Measurements from ENCODE around the gene TMEM121B. TPM values are rescaled to one million over a fixed set of nuclear protein-coding genes. Genes with fewer than 3 reads are reported as not detected.

TMEM121B gene
- total RNA-seq (under 1 TPM; 0.68 to 0.87 TPM), polyA plus RNA-seq (under 1 TPM; 0.15 to 0.50 TPM)
- long read RNA-seq, donor 1, full-length matches to known transcripts: 1 of 1 reads
- long read RNA-seq, donor 1, partial matches to known transcripts: 0 of 1 reads
- long read RNA-seq, donor 1, other reads (novel, unspliced or antisense): 0 of 1 reads
- long read RNA-seq, donor 2: 0 reads

- ATAC-seq (ENCODE audit: low FRiP score): peak; percentile 44
- DNase-seq: peak; percentile 84 to 89
- Histone ChIP-seq H3K36me3 (ENCODE audit: control insufficient read depth in 1 of 2, insufficient read depth in 2 of 2, low read length in 1 of 2) (no peaks in the 10 kb centered on the region), H3K27ac (ENCODE audit: low read depth in 1 of 2, low read length in 2 of 2) (no peak within 1 kb of the TSS), H3K27me3 (ENCODE audit: control insufficient read depth in 1 of 2, insufficient read depth in 2 of 2, low read length in 1 of 2) (peaks cover 0 to 2% of the 10 kb centered on the region in 2 donors), H3K4me3 (ENCODE audit: low read length in 2 of 2) (peak within 1 kb of the TSS; percentile 9 to 52), H3K9me3 (ENCODE audit: control insufficient read depth, low read length) (no peaks in the 10 kb centered on the region), H3K4me1 (ENCODE audit: control insufficient read depth in 1 of 2, insufficient read depth in 2 of 2, low read length in 2 of 2) (no peaks in the 10 kb centered on the region)
- intact Hi-C loops (cut with DNase I): no loop called here
- 6 to 7% methylated on average over 44 to 69 of the region's 69 CpGs for WGBS, 2 donors
These were observed at the start of gene TMEM121B for GRCh38 chr22:17121233-17122195. Gene TMEM121B (minus strand): TSS chr22:17121360. CDS start chr22:17121127, 233 bp downstream.

DNA sequence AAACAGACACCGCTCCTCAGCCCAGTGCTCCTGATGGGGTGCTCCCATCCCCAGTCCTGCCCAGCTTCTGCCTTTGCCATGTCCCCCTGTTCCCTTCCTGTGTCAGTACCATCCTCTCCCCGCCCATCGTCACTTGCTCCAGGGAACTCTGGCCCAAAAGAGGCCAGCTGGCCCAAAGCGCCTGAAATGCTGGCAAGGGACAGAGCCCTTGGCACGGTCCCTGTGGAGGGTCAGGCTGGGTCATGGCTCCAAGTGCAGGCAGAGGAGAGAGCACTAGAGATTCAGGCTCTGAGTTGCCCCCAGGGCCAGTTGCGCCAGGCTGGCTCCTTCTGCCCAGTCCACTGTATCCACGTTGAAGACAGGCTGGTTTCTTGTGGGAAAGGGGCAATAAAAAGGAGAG lies 46.3 kb upstream of the TMEM121B start:
- no peaks in the 10 kb centered on the region for H3K9me3 ChIP-seq (ENCODE audit: control insufficient read depth, low read length)
- no peak overlapping the region for H3K4me3 ChIP-seq (ENCODE audit: low read length in 2 of 2)
- no peak overlapping the region for H3K27ac ChIP-seq (ENCODE audit: low read depth in 1 of 2, low read length in 2 of 2)
- 7% methylated on average over 7 of the region's 7 CpGs for WGBS, 2 donors
- DNase-seq (peak; percentile 3 to 86), ATAC-seq (ENCODE audit: low FRiP score) (no peak)
- no peaks in the 10 kb centered on the region for H3K36me3 ChIP-seq (ENCODE audit: control insufficient read depth in 1 of 2, insufficient read depth in 2 of 2, low read length in 1 of 2)
- intact Hi-C loops (cut with DNase I): no loop called here
- H3K27me3 ChIP-seq (ENCODE audit: control insufficient read depth in 1 of 2, insufficient read depth in 2 of 2, low read length in 1 of 2): no peaks in the 10 kb centered on the region
- H3K4me1 ChIP-seq (ENCODE audit: control insufficient read depth in 1 of 2, insufficient read depth in 2 of 2, low read length in 2 of 2): no peaks in the 10 kb centered on the region

- no peaks in the 10 kb centered on the region for H3K27me3 ChIP-seq (ENCODE audit: control insufficient read depth in 1 of 2, insufficient read depth in 2 of 2, low read length in 1 of 2)
- no peak for DNase-seq
- ATAC-seq (ENCODE audit: low FRiP score): no peak
- intact Hi-C loops (cut with DNase I): no loop called here
- no peak overlapping the region for H3K4me3 ChIP-seq (ENCODE audit: low read length in 2 of 2)
- H3K4me1 ChIP-seq (ENCODE audit: control insufficient read depth in 1 of 2, insufficient read depth in 2 of 2, low read length in 2 of 2): no peaks in the 10 kb centered on the region
- WGBS, 2 donors: 84 to 90% methylated on average over 3 of the region's 3 CpGs
- H3K36me3 ChIP-seq (ENCODE audit: control insufficient read depth in 1 of 2, insufficient read depth in 2 of 2, low read length in 1 of 2): no peaks in the 10 kb centered on the region
- no peaks in the 10 kb centered on the region for H3K9me3 ChIP-seq (ENCODE audit: control insufficient read depth, low read length)
- no peak overlapping the region for H3K27ac ChIP-seq (ENCODE audit: low read depth in 1 of 2, low read length in 2 of 2)
These were observed 43.3 kb upstream of the TMEM121B start for GRCh38 chr22:17164392-17165024.

GRCh38 chr22:17162731-17163130 lies 41.6 kb upstream of the TMEM121B start:
- H3K27ac ChIP-seq (ENCODE audit: low read depth in 1 of 2, low read length in 2 of 2): no peak overlapping the region
- intact Hi-C loops (cut with DNase I): no loop called here
- DNase-seq (peak in 1 of 2 donors; percentile 0), ATAC-seq (ENCODE audit: low FRiP score) (no peak)
- H3K4me1 ChIP-seq (ENCODE audit: control insufficient read depth in 1 of 2, insufficient read depth in 2 of 2, low read length in 2 of 2): no peaks in the 10 kb centered on the region
- 73 to 79% methylated on average over 8 of the region's 8 CpGs for WGBS, 2 donors
- no peaks in the 10 kb centered on the region for H3K9me3 ChIP-seq (ENCODE audit: control insufficient read depth, low read length)
- H3K36me3 ChIP-seq (ENCODE audit: control insufficient read depth in 1 of 2, insufficient read depth in 2 of 2, low read length in 1 of 2): no peaks in the 10 kb centered on the region
- no peak overlapping the region for H3K4me3 ChIP-seq (ENCODE audit: low read length in 2 of 2)
- no peaks in the 10 kb centered on the region for H3K27me3 ChIP-seq (ENCODE audit: control insufficient read depth in 1 of 2, insufficient read depth in 2 of 2, low read length in 1 of 2)

- no peak overlapping the region for H3K4me3 ChIP-seq (ENCODE audit: low read length in 2 of 2)
- H3K27me3 ChIP-seq (ENCODE audit: control insufficient read depth in 1 of 2, insufficient read depth in 2 of 2, low read length in 1 of 2): no peaks in the 10 kb centered on the region
- intact Hi-C loops (cut with DNase I): no loop called here
- no peaks in the 10 kb centered on the region for H3K36me3 ChIP-seq (ENCODE audit: control insufficient read depth in 1 of 2, insufficient read depth in 2 of 2, low read length in 1 of 2)
- no peaks in the 10 kb centered on the region for H3K9me3 ChIP-seq (ENCODE audit: control insufficient read depth, low read length)
- DNase-seq (peak in 1 of 2 donors; percentile 1), ATAC-seq (ENCODE audit: low FRiP score) (no peak)
- no peak overlapping the region for H3K27ac ChIP-seq (ENCODE audit: low read depth in 1 of 2, low read length in 2 of 2)
- WGBS, 2 donors: 93 to 99% methylated on average over 3 of the region's 3 CpGs
- no peaks in the 10 kb centered on the region for H3K4me1 ChIP-seq (ENCODE audit: control insufficient read depth in 1 of 2, insufficient read depth in 2 of 2, low read length in 2 of 2)
These were observed 40.8 kb upstream of the TMEM121B start for GRCh38 chr22:17161991-17162390.

- intact Hi-C loops (cut with DNase I): loop anchor here in 1 of 2 donors (2.0 kb wide), 1 partner anchor 75 kb away; the partner anchor contains the start of gene IL17RA
- ATAC-seq (ENCODE audit: low FRiP score) (peak; percentile 70), DNase-seq (peak; percentile 58 to 81)
- H3K27me3 ChIP-seq (ENCODE audit: control insufficient read depth in 1 of 2, insufficient read depth in 2 of 2, low read length in 1 of 2): no peaks in the 10 kb centered on the region
- peak overlapping the region in 1 of 2 donors; percentile 18 for H3K27ac ChIP-seq (ENCODE audit: low read depth in 1 of 2, low read length in 2 of 2)
- H3K9me3 ChIP-seq (ENCODE audit: control insufficient read depth, low read length): no peaks in the 10 kb centered on the region
- H3K4me3 ChIP-seq (ENCODE audit: low read length in 2 of 2): peak overlapping the region; percentile 48 to 77
- 9 to 11% methylated on average over 27 to 35 of the region's 35 CpGs for whole genome bisulfite sequencing, 2 donors
- no peaks in the 10 kb centered on the region for H3K36me3 ChIP-seq (ENCODE audit: control insufficient read depth in 1 of 2, insufficient read depth in 2 of 2, low read length in 1 of 2)
- no peaks in the 10 kb centered on the region for H3K4me1 ChIP-seq (ENCODE audit: control insufficient read depth in 1 of 2, insufficient read depth in 2 of 2, low read length in 2 of 2)
These were observed 38.4 kb upstream of the TMEM121B start for GRCh38 chr22:17159504-17159951.

- DNase-seq (peak; percentile 94 to 96), ATAC-seq (ENCODE audit: low FRiP score) (peak; percentile 95)
- H3K4me1 ChIP-seq (ENCODE audit: control insufficient read depth in 1 of 2, insufficient read depth in 2 of 2, low read length in 2 of 2): no peaks in the 10 kb centered on the region
- intact Hi-C loops (cut with DNase I): loop anchor here in 1 of 2 donors (2.0 kb wide), 1 partner anchor 74 kb away; the partner anchor contains the start of gene IL17RA
- WGBS, 2 donors: 0 to 1% methylated on average over 80 to 114 of the region's 114 CpGs
- no peaks in the 10 kb centered on the region for H3K27me3 ChIP-seq (ENCODE audit: control insufficient read depth in 1 of 2, insufficient read depth in 2 of 2, low read length in 1 of 2)
- H3K4me3 ChIP-seq (ENCODE audit: low read length in 2 of 2): peak within 1 kb of the TSS; percentile 48 to 77
- H3K36me3 ChIP-seq (ENCODE audit: control insufficient read depth in 1 of 2, insufficient read depth in 2 of 2, low read length in 1 of 2): no peaks in the 10 kb centered on the region
- no peaks in the 10 kb centered on the region for H3K9me3 ChIP-seq (ENCODE audit: control insufficient read depth, low read length)
- peak within 1 kb of the TSS; percentile 16 to 46 for H3K27ac ChIP-seq (ENCODE audit: low read depth in 1 of 2, low read length in 2 of 2)
These were observed 37.7 kb upstream of the TMEM121B start, which contains the start of gene HDHD5 for GRCh38 chr22:17158568-17159503. Gene HDHD5 (minus strand): TSS chr22:17159277. CDS start chr22:17159251, 26 bp downstream.
